HepG2 (cell line): ENCODE results near the gene BIRC3. TPM values are rescaled to one million over a fixed set of nuclear protein-coding genes. Genes with fewer than 3 reads are reported as not detected.

Experiments used
- ATF1 ChIP-seq: IDR thresholded peaks from 2 replicates; pipeline ENCODE4 v1.6.1; 2016; ENCODE audit warnings: mild to moderate bottlenecking, control low read depth
- EP300 ChIP-seq, 3 experiments: sonication (generic) in 1 of 3; formaldehyde crosslinking in 1 of 3; IDR thresholded peaks; 2 replicates each; pipeline versions ENCODE4 v1.5.1 to v1.6.1; 2011 to 2020; ENCODE audit warnings: low read depth in 2 of 3, low read length in 2 of 3, borderline replicate concordance in 1 of 3, improper control_type of control experiment in 1 of 3, mild to moderate bottlenecking in 1 of 3, missing genetic modification reagents in 1 of 3, moderate library complexity in 1 of 3
- FOXK2 ChIP-seq: fragments of 450-650 bp; IDR thresholded peaks from 2 replicates; pipeline ENCODE4 v1.6.1; 2016
- FOXO1 ChIP-seq: sonication (generic); formaldehyde crosslinking; IDR thresholded peaks from 2 replicates; pipeline ENCODE4 v1.4.0; 2020; ENCODE audit warnings: missing genetic modification reagents
- HOXA5 ChIP-seq: sonication (generic); formaldehyde crosslinking; IDR thresholded peaks from 2 replicates; pipeline ENCODE4 v1.4.0; 2020; ENCODE audit warnings: missing genetic modification reagents
- MLX ChIP-seq: IDR thresholded peaks from 2 replicates; pipeline ENCODE4 v1.6.1; 2016
- NCOR1 ChIP-seq: fragments of 200-600 bp; sonication (generic); IDR thresholded peaks from 2 replicates; pipeline ENCODE4 v1.7.0; 2017; ENCODE audit warnings: antibody characterized with exemption, low read length, borderline replicate concordance
- NONO ChIP-seq, 2 experiments: fragments of 450-650 bp in 1 of 2; sonication (generic) in 1 of 2; formaldehyde crosslinking in 1 of 2; IDR thresholded peaks in 1 of 2; conservative IDR thresholded peaks in 1 of 2; 2 replicates each; pipeline versions ENCODE4 v1.6.1 to v1.8.0; 2017 to 2022; ENCODE audit warnings: mild to moderate bottlenecking in 1 of 2, missing genetic modification reagents in 1 of 2, moderate library complexity in 1 of 2
- NR2F6 ChIP-seq, 2 experiments: IDR thresholded peaks; 2 replicates each; pipeline ENCODE4 v1.6.1; 2016; ENCODE audit warnings: antibody characterized with exemption in 1 of 2, mild to moderate bottlenecking in 1 of 2
- PHF21A ChIP-seq: sonication (generic); formaldehyde crosslinking; IDR thresholded peaks from 2 replicates; pipeline ENCODE4 v1.5.0; 2020; ENCODE audit warnings: mild to moderate bottlenecking, missing genetic modification reagents
- TCF7L2 ChIP-seq: IDR thresholded peaks from 2 replicates; pipeline ENCODE4 v1.6.1; 2011; ENCODE audit warnings: mild to moderate bottlenecking, low read depth, low read length, moderate library complexity
- ZNF24 ChIP-seq: fragments of 450-650 bp; IDR thresholded peaks from 2 replicates; pipeline ENCODE4 v1.6.1; 2017; ENCODE audit warnings: antibody characterized with exemption, mild to moderate bottlenecking
- ZNF280D ChIP-seq: sonication (generic); formaldehyde crosslinking; IDR thresholded peaks from 2 replicates; pipeline ENCODE4 v1.5.1; 2020; ENCODE audit warnings: mild to moderate bottlenecking, missing genetic modification reagents
- ZNF737 ChIP-seq: sonication (generic); formaldehyde crosslinking; IDR thresholded peaks from 2 replicates; pipeline ENCODE4 v1.5.0; 2020; ENCODE audit warnings: missing genetic modification reagents, mild to moderate bottlenecking, borderline replicate concordance
- ZNF775 ChIP-seq: sonication (generic); formaldehyde crosslinking; IDR thresholded peaks from 2 replicates; pipeline ENCODE4 v1.4.0; 2020; ENCODE audit warnings: missing genetic modification reagents, mild to moderate bottlenecking, moderate library complexity, borderline replicate concordance
- ZSCAN29 ChIP-seq: sonication (generic); formaldehyde crosslinking; conservative IDR thresholded peaks from 2 replicates; pipeline ENCODE4 v1.4.0; 2020; ENCODE audit warnings: mild to moderate bottlenecking, missing genetic modification reagents
- polyA plus RNA-seq, 8 experiments: library from polyadenylated mRNA; depleted of rRNA in 3 of 8; stranded (reverse) in 7 of 8; unstranded in 1 of 8; fragments of >200 nt; fragmentation: Illumina TruSeq in 4 of 8; extraction: Trizol in 4 of 8; gene quantifications; 2 replicates each; pipeline versions ENCODE4 v1.2.1 to v1.2.3, GENCODE V29; 2011 to 2016; ENCODE audit warnings: low read depth in 4 of 8, missing spikeins in 1 of 8, mixed read lengths in 1 of 8; ENCODE audit not compliant: insufficient read depth in 1 of 8
- total RNA-seq, 5 experiments: library from RNA; depleted of rRNA; stranded (reverse); fragments of >200 nt; fragmentation: Illumina TruSeq; extraction: Trizol; gene quantifications; 2 replicates each; pipeline ENCODE4 v1.2.3, GENCODE V29; 2016; ENCODE audit warnings: low read depth in 1 of 5
- TF ChIP-seq, protein P1 (sequence below), 2 experiments: IDR thresholded peaks; 2 replicates each; pipeline ENCODE4 v1.6.1; 2011 to 2012; ENCODE audit warnings: low read length in 2 of 2, borderline replicate concordance in 1 of 2, low read depth in 1 of 2, mild to moderate bottlenecking in 1 of 2, moderate library complexity in 1 of 2

Gene BIRC3
- total and polyA plus RNA-seq, 2 of the 13 experiments (the other 11 are each of a cell fraction or from before 2014, with no cell fraction given): 0.41 to 4.2 TPM

GRCh38 chr11:102279641-102280170 is 37.6 kb upstream of the BIRC3 start (continued):
- TF ChIP-seq ZNF775 (CRISPR knock-in tag) (peak; percentile 99), TCF7L2 (peak; percentile 71), ZSCAN29 (0 out of 2 replicates have a peak, but pooled peaks have one; percentile 82), FOXO1 (CRISPR knock-in tag) (peak; percentile 59; the same call in 1 of the 2 replicates), NCOR1 (peak; percentile 84; the same call in 1 of the 2 replicates), ZNF280D (no peak), HOXA5 (CRISPR knock-in tag) (peak; percentile 43; the same call in 1 of the 2 replicates), ZNF737 (no peak), ZNF24 (0 out of 2 replicates have a peak, but pooled peaks have one; percentile 11), NR2F6 (IDR thresholded peaks at IDR 0.05) (peak; percentile 73), NR2F6 (CRISPR knock-in tag; IDR thresholded peaks at IDR 0.05) (peak; percentile 49; the same call in 1 of the 2 replicates), MLX (CRISPR knock-in tag) (peak; percentile 55; the same call in 1 of the 2 replicates), ATF1 (CRISPR knock-in tag) (peak; percentile 65; the same call in 1 of the 2 replicates), PHF21A (CRISPR knock-in tag) (peak; percentile 71), FOXK2 (peak; percentile 85), EP300 (IDR thresholded peaks at IDR 0.05; ENCODE audit: low read depth in 2 of 2, low read length in 2 of 2) (peak; percentile 70 to 93; a peak in 3 of 4 replicates), EP300 (CRISPR knock-in tag; IDR thresholded peaks at IDR 0.05; ENCODE audit: borderline replicate concordance) (peak; percentile 65; the same call in 1 of the 2 replicates), NONO (IDR thresholded peaks at IDR 0.05) (no peak), NONO (CRISPR knock-in tag; conservative IDR thresholded peaks at IDR 0.05) (peak; percentile 46; the same call in 1 of the 2 replicates)
- TF ChIP-seq, protein P1, sequence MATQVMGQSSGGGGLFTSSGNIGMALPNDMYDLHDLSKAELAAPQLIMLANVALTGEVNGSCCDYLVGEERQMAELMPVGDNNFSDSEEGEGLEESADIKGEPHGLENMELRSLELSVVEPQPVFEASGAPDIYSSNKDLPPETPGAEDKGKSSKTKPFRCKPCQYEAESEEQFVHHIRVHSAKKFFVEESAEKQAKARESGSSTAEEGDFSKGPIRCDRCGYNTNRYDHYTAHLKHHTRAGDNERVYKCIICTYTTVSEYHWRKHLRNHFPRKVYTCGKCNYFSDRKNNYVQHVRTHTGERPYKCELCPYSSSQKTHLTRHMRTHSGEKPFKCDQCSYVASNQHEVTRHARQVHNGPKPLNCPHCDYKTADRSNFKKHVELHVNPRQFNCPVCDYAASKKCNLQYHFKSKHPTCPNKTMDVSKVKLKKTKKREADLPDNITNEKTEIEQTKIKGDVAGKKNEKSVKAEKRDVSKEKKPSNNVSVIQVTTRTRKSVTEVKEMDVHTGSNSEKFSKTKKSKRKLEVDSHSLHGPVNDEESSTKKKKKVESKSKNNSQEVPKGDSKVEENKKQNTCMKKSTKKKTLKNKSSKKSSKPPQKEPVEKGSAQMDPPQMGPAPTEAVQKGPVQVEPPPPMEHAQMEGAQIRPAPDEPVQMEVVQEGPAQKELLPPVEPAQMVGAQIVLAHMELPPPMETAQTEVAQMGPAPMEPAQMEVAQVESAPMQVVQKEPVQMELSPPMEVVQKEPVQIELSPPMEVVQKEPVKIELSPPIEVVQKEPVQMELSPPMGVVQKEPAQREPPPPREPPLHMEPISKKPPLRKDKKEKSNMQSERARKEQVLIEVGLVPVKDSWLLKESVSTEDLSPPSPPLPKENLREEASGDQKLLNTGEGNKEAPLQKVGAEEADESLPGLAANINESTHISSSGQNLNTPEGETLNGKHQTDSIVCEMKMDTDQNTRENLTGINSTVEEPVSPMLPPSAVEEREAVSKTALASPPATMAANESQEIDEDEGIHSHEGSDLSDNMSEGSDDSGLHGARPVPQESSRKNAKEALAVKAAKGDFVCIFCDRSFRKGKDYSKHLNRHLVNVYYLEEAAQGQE (IDR thresholded peaks at IDR 0.05; ENCODE audit: borderline replicate concordance in 1 of 2, low read depth in 1 of 2, low read length in 2 of 2): peak in 1 of 2 experiments; percentile 29; a peak in 1 of 4 replicates
